WTC11 (cell line): ENCODE measurements around the gene ARHGAP8.

Experiments used
- CREM ChIP-seq: sonication (generic); formaldehyde crosslinking; IDR thresholded peaks from 2 replicates; pipeline ENCODE4 v1.8.1; 2022; ENCODE audit warnings: mild to moderate bottlenecking, missing genetic modification reagents, moderate library complexity
- CTCF ChIP-seq: fragments of 200-600 bp; IDR thresholded peaks from 2 replicates; pipeline ENCODE4 v1.8.0; 2022; ENCODE audit warnings: antibody characterized with exemption
- E2F1 ChIP-seq: sonication (generic); formaldehyde crosslinking; IDR thresholded peaks from 2 replicates; pipeline ENCODE4 v1.8.0; 2022; ENCODE audit warnings: mild to moderate bottlenecking, missing genetic modification reagents
- JUN ChIP-seq: sonication (generic); formaldehyde crosslinking; IDR thresholded peaks from 2 replicates; pipeline ENCODE4 v1.8.0; 2023; ENCODE audit warnings: mild to moderate bottlenecking, missing genetic modification reagents
- NR2C2 ChIP-seq: sonication (generic); formaldehyde crosslinking; IDR thresholded peaks from 2 replicates; pipeline ENCODE4 v1.8.0; 2022; ENCODE audit warnings: mild to moderate bottlenecking, missing genetic modification reagents
- PREB ChIP-seq: sonication (generic); formaldehyde crosslinking; IDR thresholded peaks from 2 replicates; pipeline ENCODE4 v1.8.1; 2022; ENCODE audit warnings: mild to moderate bottlenecking, missing genetic modification reagents, moderate library complexity, borderline replicate concordance
- RORB ChIP-seq: fragments of 250-450 bp; sonication (Bioruptor Pico); IDR thresholded peaks from 2 replicates; pipeline ENCODE4 v1.9.0; 2021; ENCODE audit warnings: mild to moderate bottlenecking
- ZNF138 ChIP-seq: sonication (generic); formaldehyde crosslinking; conservative IDR thresholded peaks from 2 replicates; pipeline ENCODE4 v1.8.1; 2022; ENCODE audit warnings: mild to moderate bottlenecking, moderate library complexity, missing genetic modification reagents
- ZNF425 ChIP-seq: fragments of 250-450 bp; sonication (Bioruptor Pico); conservative IDR thresholded peaks from 2 replicates; pipeline ENCODE4 v1.9.0; 2021; ENCODE audit warnings: mild to moderate bottlenecking

GRCh38 chr22:44737406-44738346 is 14.7 kb upstream of the ARHGAP8 start:
- TF ChIP-seq ZNF425 (CRISPR knock-in tag) (no peak), JUN (CRISPR knock-in tag) (no peak), ZNF138 (CRISPR knock-in tag) (no peak), CTCF (no peak), RORB (CRISPR knock-in tag) (no peak), PREB (CRISPR knock-in tag) (no peak), CREM (CRISPR knock-in tag) (no peak), E2F1 (CRISPR knock-in tag) (no peak), NR2C2 (CRISPR knock-in tag) (no peak)
